LNCAP (cell line): Measurements from ENCODE around the gene LCN2.

Experiments
- TF ChIP-seq, protein P1 (sequence below): fragments of 450-650 bp; IDR thresholded peaks from 2 replicates; pipeline ENCODE4 v1.5.1; 2017; ENCODE audit warnings: mild to moderate bottlenecking

The LCN2 gene

DNA sequence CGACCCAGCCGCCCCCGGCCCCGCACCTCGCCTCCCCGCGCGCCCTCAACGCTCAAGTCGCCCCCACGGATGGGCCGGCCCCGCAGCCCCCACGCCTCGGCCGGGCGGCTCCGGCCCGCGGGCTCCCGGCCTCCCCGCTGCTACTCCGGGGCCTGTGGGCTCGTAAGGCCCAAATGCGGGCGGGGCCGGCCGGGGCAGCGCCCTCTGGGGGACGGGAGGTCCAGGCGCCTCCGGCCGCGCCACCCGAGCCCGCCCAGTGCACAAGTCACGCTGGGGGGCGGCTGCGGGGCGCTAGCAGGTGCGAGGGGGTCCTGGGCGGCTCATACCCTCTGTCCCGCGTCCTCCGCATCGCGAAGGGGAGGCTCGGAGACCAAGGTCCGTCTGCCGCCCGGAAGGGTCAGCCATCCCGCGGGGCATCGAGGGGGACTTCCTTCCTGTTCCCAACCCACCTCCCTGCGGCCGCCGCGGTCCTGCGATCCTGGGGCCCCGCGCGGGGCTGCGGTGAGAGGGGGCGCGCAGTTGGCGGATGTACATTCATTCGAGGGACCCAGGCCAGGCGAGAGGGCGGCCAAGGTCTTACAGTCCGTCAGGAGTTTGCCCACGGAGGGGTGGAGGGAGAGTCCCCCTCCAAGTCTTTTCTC, 42.3 kb downstream of the LCN2 start, which contains the start of gene CIZ1:
CIZ1 (minus strand) TSS at position 167 of the 641 bp plus-strand sequence. CDS start 715 bp downstream, outside the sequence.
- TF ChIP-seq, protein P1, sequence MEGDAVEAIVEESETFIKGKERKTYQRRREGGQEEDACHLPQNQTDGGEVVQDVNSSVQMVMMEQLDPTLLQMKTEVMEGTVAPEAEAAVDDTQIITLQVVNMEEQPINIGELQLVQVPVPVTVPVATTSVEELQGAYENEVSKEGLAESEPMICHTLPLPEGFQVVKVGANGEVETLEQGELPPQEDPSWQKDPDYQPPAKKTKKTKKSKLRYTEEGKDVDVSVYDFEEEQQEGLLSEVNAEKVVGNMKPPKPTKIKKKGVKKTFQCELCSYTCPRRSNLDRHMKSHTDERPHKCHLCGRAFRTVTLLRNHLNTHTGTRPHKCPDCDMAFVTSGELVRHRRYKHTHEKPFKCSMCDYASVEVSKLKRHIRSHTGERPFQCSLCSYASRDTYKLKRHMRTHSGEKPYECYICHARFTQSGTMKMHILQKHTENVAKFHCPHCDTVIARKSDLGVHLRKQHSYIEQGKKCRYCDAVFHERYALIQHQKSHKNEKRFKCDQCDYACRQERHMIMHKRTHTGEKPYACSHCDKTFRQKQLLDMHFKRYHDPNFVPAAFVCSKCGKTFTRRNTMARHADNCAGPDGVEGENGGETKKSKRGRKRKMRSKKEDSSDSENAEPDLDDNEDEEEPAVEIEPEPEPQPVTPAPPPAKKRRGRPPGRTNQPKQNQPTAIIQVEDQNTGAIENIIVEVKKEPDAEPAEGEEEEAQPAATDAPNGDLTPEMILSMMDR: peak; percentile 93

- TF ChIP-seq, protein P1: no peak
Measured at GRCh38 chr9:128192601-128193371, 43.5 kb downstream of the LCN2 start.

DNA sequence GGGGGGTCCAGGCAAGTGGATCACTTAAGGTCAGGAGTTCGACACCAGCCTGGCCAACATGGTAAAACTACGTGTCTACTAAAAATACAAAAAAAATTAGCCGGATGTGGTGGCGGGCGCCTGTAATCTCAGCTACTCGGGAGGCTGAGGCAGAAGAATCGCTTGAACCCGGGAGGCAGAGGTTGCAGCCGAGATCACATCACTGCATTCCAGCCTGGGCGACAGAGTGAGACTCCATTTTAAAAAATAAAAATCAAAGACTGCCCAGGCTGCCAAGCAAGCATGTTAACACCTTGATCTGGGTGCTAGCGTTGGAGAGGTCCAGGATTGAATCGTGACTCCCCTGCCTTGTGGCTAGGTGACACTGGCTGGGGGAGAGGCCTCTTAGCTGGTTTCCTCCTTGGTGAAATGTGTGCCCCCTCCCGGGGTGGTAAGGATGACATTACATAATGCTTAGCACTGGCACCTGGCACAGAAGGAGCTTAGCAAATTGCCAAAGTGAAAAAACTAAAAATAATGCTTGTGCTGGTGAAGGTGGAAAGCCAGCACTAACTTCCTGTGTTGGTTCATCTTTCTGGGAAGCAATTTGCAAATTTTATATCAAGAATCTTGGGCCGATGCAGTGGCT, 44.3 kb downstream of the LCN2 start:
- TF ChIP-seq, protein P1: no peak

DNA sequence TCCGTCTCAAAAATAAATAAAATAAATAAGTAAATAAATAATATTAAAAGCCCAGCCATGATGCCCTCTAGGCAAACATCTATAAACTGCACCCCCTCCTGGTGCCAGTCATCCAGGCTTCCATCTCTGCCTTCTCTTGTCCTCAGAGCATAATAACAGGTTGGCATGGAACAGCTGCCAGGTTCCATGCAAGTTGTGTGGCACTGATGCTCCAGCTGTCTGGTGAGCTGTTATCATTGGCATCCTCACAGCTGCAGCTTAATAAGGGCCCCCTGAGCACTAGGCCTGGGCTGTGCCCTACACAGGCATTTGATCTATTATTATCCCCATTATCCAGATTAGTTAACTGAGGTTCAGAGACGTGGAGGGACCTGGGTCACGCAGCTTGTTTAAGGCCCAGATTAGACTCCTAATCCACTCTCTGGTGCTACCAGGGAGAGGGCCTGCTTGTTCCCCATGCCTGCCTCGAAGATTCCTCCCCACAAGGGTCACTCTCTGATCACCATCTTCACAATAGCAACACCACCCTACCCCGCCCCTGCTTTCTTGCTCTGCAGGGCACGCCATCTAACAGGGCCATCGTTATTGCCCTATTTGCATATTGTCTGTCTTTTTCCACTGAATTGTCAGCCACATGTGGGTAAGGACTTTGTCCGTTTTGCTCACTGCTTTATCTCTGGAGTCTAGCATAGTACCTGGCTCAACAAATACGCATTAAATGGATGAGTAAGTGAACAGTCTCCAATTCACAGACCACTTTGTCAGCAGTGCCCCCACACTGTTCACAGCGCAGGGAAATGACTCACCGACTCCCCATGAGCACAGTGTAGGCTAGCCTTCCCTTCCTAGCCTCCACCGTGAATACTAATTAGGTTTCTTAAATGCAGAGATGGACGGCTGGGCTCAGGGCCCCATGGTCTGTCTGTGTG, 52.5 kb downstream of the LCN2 start:
- TF ChIP-seq, protein P1: no peak

GRCh38 chr9:128202648-128203023, 53.4 kb downstream of the LCN2 start:
- TF ChIP-seq, protein P1: no peak
